ENCODE data around the gene S100A14.
"Not testable (repeated sequence)": the region's sequence is repeated elsewhere in the genome, so short reads cannot be mapped to it uniquely, and the experiment has no call there.

Gene S100A14

GRCh38 chr1:153592748-153593147 lies 23.4 kb downstream of the S100A14 start:
- TF ChIP-seq CTCF (conservative IDR thresholded peaks at IDR 0.05; ENCODE audit: low read depth, low read length), result no peak
- H3K4me3 ChIP-seq (ENCODE audit: low read length), result no peak overlapping the region
- no peak for DNase-seq (ENCODE audit: low read depth)

- H3K4me3 ChIP-seq (ENCODE audit: low read length), result no peak overlapping the region
- no peak for DNase-seq (ENCODE audit: low read depth)
- no peak for TF ChIP-seq CTCF (conservative IDR thresholded peaks at IDR 0.05; ENCODE audit: low read depth, low read length)
These were observed 27.6 kb downstream of the S100A14 start for GRCh38 chr1:153588482-153588881.

GRCh38 chr1:153588033-153588432 lies 28.1 kb downstream of the S100A14 start:
- not testable (repeated sequence) for DNase-seq (ENCODE audit: low read depth); H3K4me3 ChIP-seq (ENCODE audit: low read length)

DNA sequence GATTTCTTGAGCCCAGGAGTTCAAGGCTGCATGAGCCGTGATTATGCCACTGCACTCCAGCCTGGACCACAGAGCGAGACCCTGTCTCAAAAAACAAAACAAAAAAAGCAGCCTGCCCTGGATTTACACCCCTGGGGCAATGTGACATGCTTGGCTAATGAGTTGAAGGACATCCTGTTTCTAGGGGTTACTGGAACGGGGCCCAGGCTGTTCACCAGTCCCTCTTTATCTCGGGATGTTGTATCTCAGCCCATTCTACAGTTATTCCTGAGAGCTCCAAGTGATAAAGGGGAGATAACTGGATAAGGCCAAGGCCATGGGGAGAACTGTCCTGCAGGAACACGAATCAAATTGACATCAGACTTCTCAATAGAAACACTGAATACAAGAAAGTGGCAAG lies 28.8 kb downstream of the S100A14 start:
- no peak for DNase-seq (ENCODE audit: low read depth)
- H3K4me3 ChIP-seq (ENCODE audit: low read length), result no peak overlapping the region
- TF ChIP-seq CTCF (conservative IDR thresholded peaks at IDR 0.05; ENCODE audit: low read depth, low read length), result no peak

GRCh38 chr1:153586347-153586746 lies 29.8 kb downstream of the S100A14 start:
- TF ChIP-seq CTCF (conservative IDR thresholded peaks at IDR 0.05; ENCODE audit: low read depth, low read length), result no peak
- no peak overlapping the region for H3K4me3 ChIP-seq (ENCODE audit: low read length)
- no peak for DNase-seq (ENCODE audit: low read depth)

DNA sequence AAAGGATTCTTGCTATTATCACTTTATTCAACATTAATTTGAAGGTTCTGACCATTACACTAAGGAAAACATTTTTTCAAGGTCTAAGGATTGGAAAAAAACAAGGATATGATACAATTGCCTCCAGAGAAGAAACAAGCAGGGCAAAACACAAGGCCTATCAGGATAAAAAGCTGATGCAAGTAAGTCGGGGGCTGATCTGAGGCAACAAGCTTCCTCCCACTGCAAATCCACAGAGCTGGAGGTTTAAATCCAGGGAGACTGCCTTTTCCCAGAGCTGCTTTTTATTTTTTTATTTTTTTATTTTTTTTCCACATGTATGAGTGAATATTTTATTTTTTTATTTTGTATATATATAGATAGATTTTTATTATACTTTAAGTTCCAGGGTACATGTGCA lies 31.1 kb downstream of the S100A14 start:
- no peak overlapping the region for H3K4me3 ChIP-seq (ENCODE audit: low read length)
- no peak for TF ChIP-seq CTCF (conservative IDR thresholded peaks at IDR 0.05; ENCODE audit: low read depth, low read length)
- no peak for DNase-seq (ENCODE audit: low read depth)

GRCh38 chr1:153583976-153584375 lies 32.1 kb downstream of the S100A14 start:
- TF ChIP-seq CTCF (conservative IDR thresholded peaks at IDR 0.05; ENCODE audit: low read depth, low read length), result no peak
- no peak overlapping the region for H3K4me3 ChIP-seq (ENCODE audit: low read length)
- no peak for DNase-seq (ENCODE audit: low read depth)

GRCh38 chr1:153583514-153583913 lies 32.6 kb downstream of the S100A14 start:
- not testable (repeated sequence) for DNase-seq (ENCODE audit: low read depth); H3K4me3 ChIP-seq (ENCODE audit: low read length)

DNA sequence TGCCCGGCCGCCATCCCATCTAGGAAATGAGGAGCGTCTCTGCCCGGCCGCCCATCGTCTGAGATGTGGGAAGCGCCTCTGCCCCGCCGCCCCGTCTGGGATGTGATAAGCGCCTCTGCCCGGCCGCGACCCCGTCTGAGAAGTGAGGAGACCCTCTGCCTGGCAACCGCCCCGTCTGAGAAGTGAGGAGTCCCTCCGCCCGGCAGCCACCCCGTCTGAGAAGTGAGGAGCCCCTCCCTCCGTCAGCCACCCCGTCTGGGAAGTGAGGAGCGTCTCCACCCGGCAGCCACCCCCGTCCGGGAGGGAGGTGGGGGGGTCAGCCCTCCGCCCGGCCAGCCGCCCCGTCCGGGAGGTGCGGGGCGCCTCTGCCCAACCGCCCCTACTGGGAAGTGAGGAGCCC lies 33.3 kb downstream of the S100A14 start:
- not testable (repeated sequence) for H3K4me3 ChIP-seq (ENCODE audit: low read length); DNase-seq (ENCODE audit: low read depth)
